ENCODE measurements around the gene INPP5E. TPM values are rescaled to one million over a fixed set of nuclear protein-coding genes. Genes with fewer than 3 reads are reported as not detected.

Gene INPP5E
- total RNA-seq, 1 experiment from 2014 or later, result 10.7 TPM

GRCh38 chr9:136433849-136434579 is 5.6 kb downstream of the INPP5E start:
- intact Hi-C loops (cut with micrococcal nuclease), result no loop called here

GRCh38 chr9:136433043-136433715 is 6.5 kb downstream of the INPP5E start:
- Histone ChIP-seq H4K20me1 (ENCODE audit: low read length) (peaks cover 8% of the 10 kb centered on the region; the same call in 1 of the 2 replicates), H3F3A (ENCODE audit: low read length, unreplicated experiment) (no peaks in the 10 kb centered on the region), H3K36me3 (ENCODE audit: low read depth, low read length) (no peaks in the 10 kb centered on the region), H3K4me2 (ENCODE audit: low read length) (no peak overlapping the region), H3K27ac (ENCODE audit: low read length) (no peak overlapping the region), H3K79me2 (ENCODE audit: low read length) (peaks cover 29% of the 10 kb centered on the region), H3K9ac (ENCODE audit: low read length) (no peak overlapping the region), H2AFZ (ENCODE audit: low read length) (no peak overlapping the region), H3K9me3 (ENCODE audit: low read length) (no peaks in the 10 kb centered on the region), H3K27me3 (ENCODE audit: low read length) (no peaks in the 10 kb centered on the region), H3K4me1 (ENCODE audit: insufficient read depth, low read length) (peaks cover 14% of the 10 kb centered on the region), H3K9me2 (replicated peaks; ENCODE audit: low read length) (no peaks in the 10 kb centered on the region), H3K4me3 (ENCODE audit: low read length) (no peak overlapping the region)
- TF ChIP-seq EZH2phosphoT487 (IDR thresholded peaks at IDR 0.05; ENCODE audit: borderline replicate concordance, low read length) (no peak), CTCF (conservative IDR thresholded peaks at IDR 0.05; ENCODE audit: low read depth, low read length) (no peak), EZH2 (IDR thresholded peaks at IDR 0.05; ENCODE audit: low read length, unreplicated experiment) (no peak)
- intact Hi-C loops (cut with micrococcal nuclease), result no loop called here
- ChIA-PET POLR2A (ENCODE audit: unreplicated experiment) (no interaction called here), CTCF (no interaction called here)
- no peak for DNase-seq
- no peak for ATAC-seq
- BruUV-seq (replicated peaks), result no TSS peak

More at GRCh38 chr9:136433849-136434579, 5.6 kb downstream of the INPP5E start:
- H3K36me3 ChIP-seq (ENCODE audit: low read depth, low read length), result no peaks in the 10 kb centered on the region
- no peaks in the 10 kb centered on the region for H3K27me3 ChIP-seq (ENCODE audit: low read length)
- ATAC-seq (no peak), DNase-seq (no peak)
- H3K9me2 ChIP-seq (replicated peaks; ENCODE audit: low read length), result no peaks in the 10 kb centered on the region
- H3K4me2 ChIP-seq (ENCODE audit: low read length), result no peak overlapping the region
- BruUV-seq (replicated peaks), result no TSS peak
- H2AFZ ChIP-seq (ENCODE audit: low read length), result no peak overlapping the region
- peaks cover 37% of the 10 kb centered on the region for H3K79me2 ChIP-seq (ENCODE audit: low read length)
- H3K27ac ChIP-seq (ENCODE audit: low read length), result no peak overlapping the region
- no peak overlapping the region for H3K4me3 ChIP-seq (ENCODE audit: low read length)
- no peaks in the 10 kb centered on the region for H3F3A ChIP-seq (ENCODE audit: low read length, unreplicated experiment)
- peaks cover 14% of the 10 kb centered on the region for H3K4me1 ChIP-seq (ENCODE audit: insufficient read depth, low read length)
- no peak overlapping the region for H3K9ac ChIP-seq (ENCODE audit: low read length)
- ChIA-PET POLR2A (ENCODE audit: unreplicated experiment) (no interaction called here), CTCF (no interaction called here)
- peaks cover 8% of the 10 kb centered on the region; the same call in 1 of the 2 replicates for H4K20me1 ChIP-seq (ENCODE audit: low read length)
- TF ChIP-seq EZH2 (IDR thresholded peaks at IDR 0.05; ENCODE audit: low read length, unreplicated experiment) (no peak), CTCF (conservative IDR thresholded peaks at IDR 0.05; ENCODE audit: low read depth, low read length) (no peak), EZH2phosphoT487 (IDR thresholded peaks at IDR 0.05; ENCODE audit: borderline replicate concordance, low read length) (no peak)
- no peaks in the 10 kb centered on the region for H3K9me3 ChIP-seq (ENCODE audit: low read length)

GRCh38 chr9:136432591-136432990 is 7.1 kb downstream of the INPP5E start:
- Histone ChIP-seq H3K79me2 (ENCODE audit: low read length) (peaks cover 23% of the 10 kb centered on the region), H3K4me1 (ENCODE audit: insufficient read depth, low read length) (peaks cover 10% of the 10 kb centered on the region), H3K9ac (ENCODE audit: low read length) (no peak overlapping the region), H3K27ac (ENCODE audit: low read length) (no peak overlapping the region), H3K9me2 (replicated peaks; ENCODE audit: low read length) (no peaks in the 10 kb centered on the region), H3K36me3 (ENCODE audit: low read depth, low read length) (no peaks in the 10 kb centered on the region), H3K9me3 (ENCODE audit: low read length) (no peaks in the 10 kb centered on the region), H3K4me2 (ENCODE audit: low read length) (no peak overlapping the region), H3K4me3 (ENCODE audit: low read length) (no peak overlapping the region), H3K27me3 (ENCODE audit: low read length) (no peaks in the 10 kb centered on the region), H3F3A (ENCODE audit: low read length, unreplicated experiment) (no peaks in the 10 kb centered on the region), H2AFZ (ENCODE audit: low read length) (no peak overlapping the region), H4K20me1 (ENCODE audit: low read length) (peaks cover 6% of the 10 kb centered on the region; the same call in 1 of the 2 replicates)
- CTCF ChIA-PET, result no interaction called here
- DNase-seq, result no peak
- intact Hi-C loops (cut with micrococcal nuclease), result no loop called here
- no TSS peak for BruUV-seq (replicated peaks)
- no peak for ATAC-seq
- TF ChIP-seq CTCF (conservative IDR thresholded peaks at IDR 0.05; ENCODE audit: low read depth, low read length) (no peak), EZH2phosphoT487 (IDR thresholded peaks at IDR 0.05; ENCODE audit: borderline replicate concordance, low read length) (no peak), EZH2 (IDR thresholded peaks at IDR 0.05; ENCODE audit: low read length, unreplicated experiment) (no peak)
- POLR2A ChIA-PET (ENCODE audit: unreplicated experiment), result no interaction called here

Data from PC-3 (cell line).